OCI-LY7 (cell line): ENCODE measurements around the gene MTG1. TPM values are rescaled to one million over a fixed set of nuclear protein-coding genes. Genes with fewer than 3 reads are reported as not detected.
A peak's percentile ranks its signal among the peaks of the same experiment; 100 is the strongest.
"Not testable (repeated sequence)": the region's sequence is repeated elsewhere in the genome, so short reads cannot be mapped to it uniquely, and the experiment has no call there.

ENCODE experiments used
- BruUV-seq: library from RNA; stranded (reverse); fragments of 400-500 nt; replicated peaks from 2 replicates; lab custom pipeline; 2021; lab: Mats Ljungman, UMichigan
- CTCF ChIA-PET: fragments of 300-600 bp; sonication (Branson Sonifier 250); formaldehyde crosslinking; loops from one replicate; lab custom pipeline; 2022; ENCODE audit warnings: antibody characterized with exemption; ENCODE audit not compliant: unreplicated experiment; lab: Charles Lee
- POLR2A ChIA-PET: fragments of 300-600 bp; sonication (Branson Sonifier 250); formaldehyde crosslinking; loops from one replicate; lab custom pipeline; 2022; ENCODE audit warnings: antibody characterized with exemption; lab: Charles Lee
- DNase-seq: peaks from one replicate; pipeline ENCODE4 v3.0.0-alpha.2; 2015; ENCODE audit warnings: low spot score
- H2AFZ ChIP-seq: fragments of 200-600 bp; sonication (generic), shearing (Covaris generic); 2 replicates; pipeline ENCODE4 v1.6.1; 2014; ENCODE audit warnings: mild to moderate bottlenecking, antibody characterized with exemption, low read length, moderate library complexity
- H3K27ac ChIP-seq: fragments of 200-600 bp; sonication (generic); 2 replicates; pipeline ENCODE4 v1.5.1; 2014; ENCODE audit warnings: mixed run types, low read depth, mild to moderate bottlenecking, moderate library complexity, low read length, inconsistent platforms; ENCODE audit not compliant: poor library complexity, severe bottlenecking
- H3K36me3 ChIP-seq: fragments of 200-600 bp; sonication (generic); 2 replicates; pipeline ENCODE4 v1.6.1; 2014; ENCODE audit warnings: mild to moderate bottlenecking, antibody characterized with exemption, low read length, moderate library complexity, mixed read lengths; ENCODE audit not compliant: insufficient read depth
- H3K4me1 ChIP-seq: fragments of 200-600 bp; sonication (generic); 2 replicates; pipeline ENCODE4 v1.5.1; 2014; ENCODE audit warnings: mild to moderate bottlenecking, low read length; ENCODE audit not compliant: insufficient read depth, poor library complexity, severe bottlenecking
- H3K4me2 ChIP-seq: fragments of 200-600 bp; sonication (generic); 2 replicates; pipeline ENCODE4 v1.6.1; 2014; ENCODE audit warnings: mild to moderate bottlenecking, low read length
- H3K4me3 ChIP-seq: fragments of 200-600 bp; sonication (generic); 2 replicates; pipeline ENCODE4 v1.5.1; 2014; ENCODE audit warnings: mild to moderate bottlenecking, low read depth, low read length; ENCODE audit not compliant: poor library complexity, severe bottlenecking
- H3K79me2 ChIP-seq: fragments of 200-600 bp; sonication (generic); 2 replicates; pipeline ENCODE4 v1.6.1; 2016; ENCODE audit warnings: low read depth, mild to moderate bottlenecking, low read length, moderate library complexity, mixed read lengths; ENCODE audit not compliant: insufficient read depth
- H3K9me2 ChIP-seq: fragments of 200-600 bp; sonication (generic); 2 replicates; pipeline ENCODE4 v1.6.1; 2016; ENCODE audit warnings: mild to moderate bottlenecking, low read length, mixed read lengths; ENCODE audit not compliant: insufficient read depth
- H3K9me3 ChIP-seq: fragments of 200-600 bp; sonication (generic); 2 replicates; pipeline ENCODE4 v1.6.1; 2014; ENCODE audit warnings: mild to moderate bottlenecking, mixed run types, low read length, mixed read lengths
- H4K20me1 ChIP-seq: fragments of 200-600 bp; sonication (generic); 2 replicates; pipeline ENCODE4 v1.6.1; 2014; ENCODE audit warnings: mild to moderate bottlenecking, antibody characterized with exemption, low read length, moderate library complexity, mixed read lengths; ENCODE audit not compliant: insufficient read depth
- CTCF ChIP-seq: fragments of 200-600 bp; sonication (generic); conservative IDR thresholded peaks from 2 replicates; pipeline ENCODE4 v1.5.1; 2014; ENCODE audit warnings: mild to moderate bottlenecking, antibody characterized with exemption, low read length, moderate library complexity, mixed read lengths
- EZH2phosphoT487 ChIP-seq: fragments of 200-600 bp; sonication (generic); IDR thresholded peaks from 2 replicates; pipeline ENCODE4 v1.6.1; 2018; ENCODE audit warnings: low read depth, borderline replicate concordance, mild to moderate bottlenecking, mixed run types, antibody characterized with exemption, low read length, moderate library complexity, mixed read lengths
- intact Hi-C: fragments of 100-400 bp; cut with micrococcal nuclease; formaldehyde crosslinking; loops from one replicate; pipeline ENCODE4 v1.10.0; 2022; ENCODE audit not compliant: unreplicated experiment
- total RNA-seq, 2 experiments: library from RNA; depleted of rRNA in 1 of 2; stranded (reverse); fragments of >200 nt in 1 of 2; shearing (Covaris generic) in 1 of 2; gene quantifications; 2 replicates each; pipeline ENCODE4 v1.2.3, GENCODE V29; 2014 to 2022

The MTG1 gene
- total RNA-seq, 2 experiments from 2014 or later = 85.6 to 101 TPM

- H3K4me1 ChIP-seq, H3K4me3 ChIP-seq, CTCF ChIA-PET, H3K4me2 ChIP-seq, H3K9me2 ChIP-seq, intact Hi-C loops, H3K9me3 ChIP-seq, DNase-seq, H3K36me3 ChIP-seq, H4K20me1 ChIP-seq, H3K79me2 ChIP-seq, BruUV-seq, H3K27ac ChIP-seq, H2AFZ ChIP-seq, POLR2A ChIA-PET: not testable (repeated sequence)
Measured at GRCh38 chr10:133432789-133433188, 38.8 kb downstream of the MTG1 start.

GRCh38 chr10:133438711-133439273, 44.8 kb downstream of the MTG1 start:
- peak; percentile 54 for DNase-seq
- no TSS peak for BruUV-seq
- Histone ChIP-seq H3K4me1 (no peaks in the 10 kb centered on the region), H3K36me3 (no peaks in the 10 kb centered on the region), H3K4me3 (no peak overlapping the region), H3K9me3 (no peaks in the 10 kb centered on the region), H3K79me2 (no peaks in the 10 kb centered on the region), H3K4me2 (no peak overlapping the region), H4K20me1 (no peaks in the 10 kb centered on the region), H3K9me2 (no peaks in the 10 kb centered on the region), H2AFZ (no peak overlapping the region), H3K27ac (no peak overlapping the region)
- ChIA-PET CTCF (interaction anchor here (0.6 kb wide), 1 partner anchor 114 kb away, joined by 4 read pairs; no protein-coding TSS in a partner anchor), POLR2A (no interaction called here)
- peak; percentile 78 for TF ChIP-seq CTCF
- no peak for TF ChIP-seq EZH2phosphoT487
- intact Hi-C loops = loop anchor here (1.0 to 2.0 kb wide), 2 partner anchors 59 to 170 kb away; no protein-coding TSS in a partner anchor

GRCh38 chr10:133439517-133440461, 45.8 kb downstream of the MTG1 start:
- Histone ChIP-seq H3K79me2 (no peaks in the 10 kb centered on the region), H2AFZ (no peak overlapping the region), H3K4me1 (no peaks in the 10 kb centered on the region), H3K9me3 (no peaks in the 10 kb centered on the region), H3K4me3 (no peak overlapping the region), H3K9me2 (no peaks in the 10 kb centered on the region), H4K20me1 (no peaks in the 10 kb centered on the region), H3K27ac (no peak overlapping the region), H3K36me3 (no peaks in the 10 kb centered on the region), H3K4me2 (no peak overlapping the region)
- TF ChIP-seq CTCF (no peak), EZH2phosphoT487 (no peak)
- no TSS peak for BruUV-seq
- intact Hi-C loops = loop anchor here (2.0 kb wide), 1 partner anchor 169 kb away; no protein-coding TSS in a partner anchor
- ChIA-PET CTCF (interaction anchor here (0.6 kb wide), 1 partner anchor 115 kb away, joined by 4 read pairs; no protein-coding TSS in a partner anchor), POLR2A (interaction anchor here (0.5 kb wide), 1 partner anchor 36 kb away, joined by 3 read pairs; no protein-coding TSS in a partner anchor)
- no peak for DNase-seq
